ENCODE data around the gene FUT6.
"Not testable (repeated sequence)": the region's sequence is repeated elsewhere in the genome, so short reads cannot be mapped to it uniquely, and the experiment has no call there.

Gene FUT6

GRCh38 chr19:5784581-5785147 lies 54.8 kb downstream of the FUT6 start, which contains the start of gene PRR22:
PRR22 (minus strand) TSS chr19:5784746; CDS start chr19:5784660, 86 bp downstream.
- DNase-seq, result no peak

DNA sequence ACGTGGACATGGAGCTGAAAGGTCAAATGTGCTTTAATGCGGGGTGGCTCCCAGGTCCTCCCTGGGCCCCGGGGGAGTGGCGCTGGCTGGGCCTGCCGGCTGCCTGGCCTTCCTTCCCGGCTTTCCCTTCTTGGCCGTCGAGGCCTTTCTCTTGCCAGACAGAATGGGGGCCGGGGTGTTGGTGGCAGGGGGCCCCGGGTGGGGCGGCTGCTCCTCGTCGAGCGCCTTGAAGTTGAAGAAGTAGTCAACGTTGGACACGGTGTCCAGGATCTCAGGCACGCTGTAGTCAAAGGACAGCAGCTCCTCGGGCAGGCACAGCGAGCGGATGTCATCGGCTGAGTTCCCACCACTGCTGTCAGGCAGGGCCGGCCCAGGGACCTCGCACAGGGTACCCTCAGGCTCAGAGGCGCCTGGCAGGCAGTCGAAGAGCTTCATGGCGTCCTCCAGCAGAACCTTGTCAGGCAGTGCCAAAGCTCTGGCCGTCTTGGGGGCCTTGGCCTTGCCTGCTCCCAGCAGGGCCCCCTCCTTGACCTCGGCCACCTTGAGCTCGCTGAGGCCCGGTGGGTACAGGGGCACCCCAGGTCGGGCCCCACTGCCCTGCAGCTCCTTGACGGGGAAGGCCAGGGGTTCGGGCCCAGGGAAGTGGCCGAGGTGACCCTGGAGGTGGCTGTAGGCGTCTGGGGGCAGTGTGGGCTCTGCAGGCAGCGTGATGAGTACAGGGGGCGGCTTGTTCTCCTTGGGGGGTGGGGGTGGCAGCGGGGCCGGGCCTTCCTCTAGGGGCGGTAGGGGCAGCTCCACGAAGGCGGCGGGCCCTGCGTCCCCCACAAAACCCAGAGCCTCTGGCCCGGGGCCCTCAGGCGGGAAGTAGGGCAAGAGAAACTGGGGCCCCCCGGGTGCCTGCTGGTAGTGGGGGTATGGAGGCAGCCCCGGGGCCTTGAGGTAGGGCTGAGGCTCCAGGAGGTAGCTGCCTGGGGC lies 56.3 kb downstream of the FUT6 start:
- DNase-seq, result no peak

GRCh38 chr19:5782322-5782721 lies 57.2 kb downstream of the FUT6 start:
- DNase-seq, result no peak

GRCh38 chr19:5780916-5781315 lies 58.6 kb downstream of the FUT6 start:
- not testable (repeated sequence) for DNase-seq

Measured in GDM1 (cell line).